Common myeloid progenitor, CD34-positive (primary cell): ENCODE results near the gene ALOXE3. TPM values are rescaled to one million over a fixed set of nuclear protein-coding genes. Genes with fewer than 3 reads are reported as not detected.

Experiments
- CTCF ChIA-PET: fragments of 350-600 bp; sonication (Branson Sonifier 250); formaldehyde crosslinking; loops from one replicate; lab custom pipeline; 2021; ENCODE audit warnings: antibody characterized with exemption; lab: Charles Lee
- POLR2A ChIA-PET: fragments of 350-600 bp; sonication (Branson Sonifier 250); formaldehyde crosslinking; loops from one replicate; lab custom pipeline; 2021; ENCODE audit warnings: antibody characterized with exemption; lab: Charles Lee
- DNase-seq, 3 donors: peaks; one replicate each; pipeline versions ENCODE4 v3.0.0 to v3.0.0-alpha.2; 2013
- H3K27ac ChIP-seq, 2 experiments: 1 replicate in 1 of 2; 2 replicates in 1 of 2; pipeline ENCODE4 v1.7.0; 2013; ENCODE audit warnings: inconsistent platforms in 2 of 2, low read length in 2 of 2, mild to moderate bottlenecking in 2 of 2, low read depth in 1 of 2, moderate library complexity in 1 of 2; ENCODE audit not compliant: severe bottlenecking in 2 of 2, insufficient read depth in 1 of 2, poor library complexity in 1 of 2
- H3K27me3 ChIP-seq, 5 experiments: replicated peaks in 2 of 5; 1 replicate in 3 of 5; 2 replicates in 2 of 5; pipeline versions ENCODE4 v1.6.1 to v1.7.0; 2013; ENCODE audit warnings: low read length in 4 of 5, mild to moderate bottlenecking in 2 of 5, moderate library complexity in 2 of 5, inconsistent platforms in 1 of 5; ENCODE audit not compliant: insufficient read depth in 5 of 5, control insufficient read depth in 4 of 5
- H3K36me3 ChIP-seq, 4 experiments: 1 replicate in 2 of 4; 2 replicates in 2 of 4; pipeline versions ENCODE4 v1.6.1 to v1.7.0; 2013; ENCODE audit warnings: low read length in 3 of 4, control low read depth in 1 of 4, mild to moderate bottlenecking in 1 of 4; ENCODE audit not compliant: control insufficient read depth in 4 of 4, insufficient read depth in 4 of 4
- H3K4me1 ChIP-seq, 4 experiments: 1 replicate in 3 of 4; 2 replicates in 1 of 4; pipeline versions ENCODE4 v1.6.1 to v1.7.1; 2013; ENCODE audit warnings: low read length in 3 of 4, mild to moderate bottlenecking in 3 of 4, control low read depth in 1 of 4, inconsistent platforms in 1 of 4, moderate library complexity in 1 of 4; ENCODE audit not compliant: control insufficient read depth in 4 of 4, insufficient read depth in 4 of 4; ENCODE audit errors: control extremely low read depth in 1 of 4
- H3K4me3 ChIP-seq, 7 experiments: 1 replicate in 4 of 7; 2 replicates in 3 of 7; pipeline versions ENCODE4 v1.5.1 to v1.7.0; 2013; ENCODE audit warnings: mild to moderate bottlenecking in 7 of 7, low read length in 6 of 7, moderate library complexity in 6 of 7, inconsistent platforms in 2 of 7, low read depth in 2 of 7, control low read depth in 1 of 7; ENCODE audit not compliant: insufficient read depth in 4 of 7, control insufficient read depth in 1 of 7; ENCODE audit errors: extremely low read depth in 1 of 7
- H3K9me3 ChIP-seq, 5 experiments: 1 replicate in 4 of 5; 2 replicates in 1 of 5; pipeline versions ENCODE4 v1.6.1 to v1.7.1; 2013; ENCODE audit warnings: low read length in 4 of 5, mild to moderate bottlenecking in 2 of 5, inconsistent platforms in 1 of 5, low read depth in 1 of 5, moderate library complexity in 1 of 5; ENCODE audit not compliant: control insufficient read depth in 4 of 5, insufficient read depth in 2 of 5; ENCODE audit errors: control extremely low read depth in 1 of 5
- WGBS: methylation state at CpG from one replicate; pipeline ENCODE4 v1.1.5; 2013; ENCODE audit not compliant: insufficient coverage; 5-methylcytosine and 5-hydroxymethylcytosine counted together
- polyA plus RNA-seq: library from polyadenylated mRNA; unstranded; fragments of 120-200 nt; gene quantifications from one replicate; pipeline ENCODE4 v1.2.1, GENCODE V29; 2013

ALOXE3 gene
- 0.05 TPM for polyA plus RNA-seq

GRCh38 chr17:8117980-8118768 lies at the start of gene ALOXE3:
Gene ALOXE3 (minus strand): TSS chr17:8118514. CDS start chr17:8117990, 524 bp downstream.
- ChIA-PET POLR2A (interaction anchor here (1.1 to 2.5 kb wide), 2 partner anchors 44 to 55 kb away, joined by 4 to 16 read pairs; no protein-coding TSS in a partner anchor), CTCF (interaction anchor here (1.0 to 6.0 kb wide), 12 partner anchors 11 to 243 kb away, joined by 3 to 87 read pairs (median 12); partner anchors contain the start of genes ALOX12B and PER1)
- peak within 1 kb of the TSS; percentile 44 to 94 (median 84) for H3K4me3 ChIP-seq
- DNase-seq = peak in 2 of 3 donors; percentile 22 to 31
- no peaks in the 10 kb centered on the region for H3K36me3 ChIP-seq
- H3K27me3 ChIP-seq = peaks cover 4 to 58% (median 30%) of the 10 kb centered on the region in 5 experiments
- H3K27ac ChIP-seq = peak within 1 kb of the TSS in 1 of 2 experiments; percentile 58
- H3K4me1 ChIP-seq = peaks cover 0 to 49% (median 45%) of the 10 kb centered on the region in 4 experiments
- H3K9me3 ChIP-seq = no peaks in the 10 kb centered on the region
- under 1% methylated on average over 25 of the region's 33 CpGs for WGBS

- WGBS = 93% methylated on average over 2 of the region's 3 CpGs
- CTCF ChIA-PET = interaction anchor here (0.6 to 1.1 kb wide), 2 partner anchors 12 to 17 kb away, joined by 3 read pairs; no protein-coding TSS in a partner anchor
- Histone ChIP-seq H3K4me1 (peaks cover 4 to 30% (median 23%) of the 10 kb centered on the region in 4 experiments), H3K36me3 (no peaks in the 10 kb centered on the region), H3K9me3 (no peaks in the 10 kb centered on the region), H3K27ac (no peak overlapping the region), H3K27me3 (no peaks in the 10 kb centered on the region), H3K4me3 (no peak overlapping the region)
- POLR2A ChIA-PET = interaction anchor here (0.5 to 0.6 kb wide), 2 partner anchors 74 to 236 kb away, joined by 3 to 5 read pairs; partner anchors contain the start of genes CNTROB and TRAPPC1
- no peak for DNase-seq
Observed at GRCh38 chr17:8167526-8167925, 49.2 kb upstream of the ALOXE3 start.

- H3K36me3 ChIP-seq = peaks cover 0 to under 1% (median under 1%) of the 10 kb centered on the region in 4 experiments
- no peaks in the 10 kb centered on the region for H3K27me3 ChIP-seq
- no peak overlapping the region for H3K4me3 ChIP-seq
- no peak overlapping the region for H3K27ac ChIP-seq
- ChIA-PET CTCF (interaction anchor here (0.6 to 1.1 kb wide), 2 partner anchors 13 to 35 kb away, joined by 3 read pairs; no protein-coding TSS in a partner anchor), POLR2A (no interaction called here)
- 100% methylated on average over 3 of the region's 6 CpGs for WGBS
- H3K4me1 ChIP-seq = peaks cover 4 to 31% (median 26%) of the 10 kb centered on the region in 4 experiments
- no peaks in the 10 kb centered on the region for H3K9me3 ChIP-seq
- DNase-seq = no peak
Observed at GRCh38 chr17:8166731-8167130, 48.4 kb upstream of the ALOXE3 start.

- 88% methylated on average over 1 of the region's 6 CpGs for WGBS
- no peak for DNase-seq
- Histone ChIP-seq H3K4me1 (peaks cover 4 to 42% (median 36%) of the 10 kb centered on the region in 4 experiments), H3K27ac (no peak overlapping the region), H3K9me3 (no peaks in the 10 kb centered on the region), H3K27me3 (no peaks in the 10 kb centered on the region), H3K4me3 (peak overlapping the region in 3 of 7 experiments; percentile 9 to 54 (median 30)), H3K36me3 (peaks cover 0 to 18% (median 12%) of the 10 kb centered on the region in 4 experiments)
- CTCF ChIA-PET = interaction anchor here (1.9 to 19.3 kb wide), 2 partner anchors 8 to 23 kb away, joined by 5 to 292 read pairs; partner anchors contain the start of gene PER1
- POLR2A ChIA-PET = interaction anchor here (1.0 to 5.0 kb wide), 3 partner anchors 8 to 21 kb away, joined by 3 to 44 read pairs (median 4); no protein-coding TSS in a partner anchor
Observed at GRCh38 chr17:8164815-8165131, 46.5 kb upstream of the ALOXE3 start.

GRCh38 chr17:8163978-8164814 lies 45.9 kb upstream of the ALOXE3 start:
- Histone ChIP-seq H3K4me1 (peaks cover 4 to 42% (median 36%) of the 10 kb centered on the region in 4 experiments), H3K9me3 (no peaks in the 10 kb centered on the region), H3K4me3 (peak overlapping the region in 5 of 7 experiments; percentile 9 to 96 (median 90)), H3K27ac (peak overlapping the region in 1 of 2 experiments; percentile 88), H3K27me3 (no peaks in the 10 kb centered on the region), H3K36me3 (peaks cover 0 to 24% (median 18%) of the 10 kb centered on the region in 4 experiments)
- ChIA-PET POLR2A (interaction anchor here (1.0 to 5.0 kb wide), 3 partner anchors 9 to 22 kb away, joined by 3 to 44 read pairs (median 4); no protein-coding TSS in a partner anchor), CTCF (interaction anchor here (1.9 to 19.3 kb wide), 2 partner anchors 9 to 23 kb away, joined by 5 to 292 read pairs; partner anchors contain the start of gene PER1)
- peak; percentile 39 to 71 (median 70) for DNase-seq
- 13% methylated on average over 4 of the region's 13 CpGs for WGBS
